ENCODE data around the gene CEP164. TPM values are rescaled to one million over a fixed set of nuclear protein-coding genes. Genes with fewer than 3 reads are reported as not detected.

CEP164 gene
- total and polyA plus RNA-seq, 10 of the 15 experiments (the other 5 are each of a cell fraction or from before 2014, with no cell fraction given): 4.2 to 31.2 (median 20.2) TPM

DNA sequence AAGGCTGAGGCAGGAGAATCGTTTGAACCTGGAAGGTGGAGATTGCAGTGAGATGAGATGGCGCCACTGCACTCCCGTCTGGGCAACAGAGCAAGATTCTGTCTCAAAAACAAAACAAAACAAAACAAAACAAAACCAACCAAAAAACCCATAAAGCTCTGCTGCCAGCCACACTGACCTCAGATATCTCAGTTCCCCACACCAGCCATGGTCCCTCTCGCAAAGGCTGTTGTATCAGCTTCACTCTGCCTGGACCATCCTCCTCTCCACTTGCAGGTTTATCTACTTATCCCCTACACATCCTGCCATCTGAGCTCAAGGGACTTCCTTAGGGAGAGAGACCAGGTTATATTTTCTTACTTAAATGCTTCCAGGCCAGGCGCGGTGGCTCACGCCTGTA, 25.4 kb upstream of the CEP164 start (continued):
- TF ChIP-seq, protein P1, sequence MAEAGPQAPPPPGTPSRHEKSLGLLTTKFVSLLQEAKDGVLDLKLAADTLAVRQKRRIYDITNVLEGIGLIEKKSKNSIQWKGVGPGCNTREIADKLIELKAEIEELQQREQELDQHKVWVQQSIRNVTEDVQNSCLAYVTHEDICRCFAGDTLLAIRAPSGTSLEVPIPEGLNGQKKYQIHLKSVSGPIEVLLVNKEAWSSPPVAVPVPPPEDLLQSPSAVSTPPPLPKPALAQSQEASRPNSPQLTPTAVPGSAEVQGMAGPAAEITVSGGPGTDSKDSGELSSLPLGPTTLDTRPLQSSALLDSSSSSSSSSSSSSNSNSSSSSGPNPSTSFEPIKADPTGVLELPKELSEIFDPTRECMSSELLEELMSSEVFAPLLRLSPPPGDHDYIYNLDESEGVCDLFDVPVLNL (IDR thresholded peaks at IDR 0.05; ENCODE audit: low read depth, low read length): no peak
- TF ChIP-seq KLF5 (IDR thresholded peaks at IDR 0.05; ENCODE audit: partially characterized antibody) (no peak), SMARCA5 (IDR thresholded peaks at IDR 0.05) (no peak), SPI1 (IDR thresholded peaks at IDR 0.05; ENCODE audit: borderline replicate concordance, insufficient read depth, low read depth, low read length) (peak; percentile 82; the same call in 1 of the 2 replicates), STAT3 (IDR thresholded peaks at IDR 0.05; ENCODE audit: low read depth, low read length) (no peak), ZNF207 (IDR thresholded peaks at IDR 0.05; ENCODE audit: borderline replicate concordance) (no peak), TCF12 (IDR thresholded peaks at IDR 0.05; ENCODE audit: low read depth, low read length) (no peak), FOXM1 (IDR thresholded peaks at IDR 0.05; ENCODE audit: low read depth, low read length) (no peak), ZNF24 (IDR thresholded peaks at IDR 0.05) (no peak), NFXL1 (IDR thresholded peaks at IDR 0.05; ENCODE audit: borderline replicate concordance) (no peak), ZZZ3 (IDR thresholded peaks at IDR 0.05; ENCODE audit: control insufficient read depth, insufficient read length, low read depth) (no peak), TARDBP (IDR thresholded peaks at IDR 0.05; ENCODE audit: borderline replicate concordance) (no peak), SRF (IDR thresholded peaks at IDR 0.05; ENCODE audit: low read depth in 2 of 2, low read length in 2 of 2) (no peak), POLR2AphosphoS5 (IDR thresholded peaks at IDR 0.05; ENCODE audit: low read length) (no peak), HDAC2 (IDR thresholded peaks at IDR 0.05) (no peak), ZBED1 (IDR thresholded peaks at IDR 0.05; ENCODE audit: borderline replicate concordance) (no peak), MTA2 (IDR thresholded peaks at IDR 0.05; ENCODE audit: low read depth) (no peak), ZNF217 (IDR thresholded peaks at IDR 0.05) (no peak)
- TF ChIP-seq, protein P2, sequence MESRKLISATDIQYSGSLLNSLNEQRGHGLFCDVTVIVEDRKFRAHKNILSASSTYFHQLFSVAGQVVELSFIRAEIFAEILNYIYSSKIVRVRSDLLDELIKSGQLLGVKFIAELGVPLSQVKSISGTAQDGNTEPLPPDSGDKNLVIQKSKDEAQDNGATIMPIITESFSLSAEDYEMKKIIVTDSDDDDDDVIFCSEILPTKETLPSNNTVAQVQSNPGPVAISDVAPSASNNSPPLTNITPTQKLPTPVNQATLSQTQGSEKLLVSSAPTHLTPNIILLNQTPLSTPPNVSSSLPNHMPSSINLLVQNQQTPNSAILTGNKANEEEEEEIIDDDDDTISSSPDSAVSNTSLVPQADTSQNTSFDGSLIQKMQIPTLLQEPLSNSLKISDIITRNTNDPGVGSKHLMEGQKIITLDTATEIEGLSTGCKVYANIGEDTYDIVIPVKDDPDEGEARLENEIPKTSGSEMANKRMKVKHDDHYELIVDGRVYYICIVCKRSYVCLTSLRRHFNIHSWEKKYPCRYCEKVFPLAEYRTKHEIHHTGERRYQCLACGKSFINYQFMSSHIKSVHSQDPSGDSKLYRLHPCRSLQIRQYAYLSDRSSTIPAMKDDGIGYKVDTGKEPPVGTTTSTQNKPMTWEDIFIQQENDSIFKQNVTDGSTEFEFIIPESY (IDR thresholded peaks at IDR 0.05): no peak
- TF ChIP-seq, protein P3, sequence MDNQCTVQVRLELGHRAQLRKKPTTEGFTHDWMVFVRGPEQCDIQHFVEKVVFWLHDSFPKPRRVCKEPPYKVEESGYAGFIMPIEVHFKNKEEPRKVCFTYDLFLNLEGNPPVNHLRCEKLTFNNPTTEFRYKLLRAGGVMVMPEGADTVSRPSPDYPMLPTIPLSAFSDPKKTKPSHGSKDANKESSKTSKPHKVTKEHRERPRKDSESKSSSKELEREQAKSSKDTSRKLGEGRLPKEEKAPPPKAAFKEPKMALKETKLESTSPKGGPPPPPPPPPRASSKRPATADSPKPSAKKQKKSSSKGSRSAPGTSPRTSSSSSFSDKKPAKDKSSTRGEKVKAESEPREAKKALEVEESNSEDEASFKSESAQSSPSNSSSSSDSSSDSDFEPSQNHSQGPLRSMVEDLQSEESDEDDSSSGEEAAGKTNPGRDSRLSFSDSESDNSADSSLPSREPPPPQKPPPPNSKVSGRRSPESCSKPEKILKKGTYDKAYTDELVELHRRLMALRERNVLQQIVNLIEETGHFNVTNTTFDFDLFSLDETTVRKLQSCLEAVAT (IDR thresholded peaks at IDR 0.05): 0 out of 2 replicates have a peak, but pooled peaks have one; percentile 41

Measured in GM12878 (cell line).